H1 (cell line): ENCODE data around the gene ENOPH1. TPM values are rescaled to one million over a fixed set of nuclear protein-coding genes. Genes with fewer than 3 reads are reported as not detected.

ENCODE experiments used
- CTCF ChIA-PET: fragments of 300-600 bp; sonication (Branson Sonifier 250); formaldehyde crosslinking; loops from one replicate; lab custom pipeline; 2021; ENCODE audit not compliant: partially characterized antibody; lab: Charles Lee
- POLR2A ChIA-PET: fragments of 300-600 bp; sonication (Branson Sonifier 250); formaldehyde crosslinking; loops from one replicate; lab custom pipeline; 2021; ENCODE audit warnings: inconsistent platforms; ENCODE audit not compliant: partially characterized antibody; lab: Charles Lee
- DNase-seq, 2 experiments: peaks; one replicate each; pipeline versions ENCODE4 v3.0.0 to v3.0.0-alpha.2; 2010 to 2022; ENCODE audit warnings: low spot score in 2 of 2, low read depth in 1 of 2, mixed read lengths in 1 of 2
- FAIRE-seq: peaks from 2 replicates; lab custom pipeline; 2011; peaks lifted over from hg19 to GRCh38; lab: Jason Lieb, UNC
- H2AFZ ChIP-seq: 2 replicates; pipeline ENCODE4 v1.8.1; 2012; ENCODE audit warnings: low read length, inconsistent platforms
- H2AK5ac ChIP-seq: 2 replicates; pipeline ENCODE4 v1.6.1; 2013; ENCODE audit warnings: low read depth, low read length
- H2BK120ac ChIP-seq: replicated peaks from 2 replicates; pipeline ENCODE3; 2013; ENCODE audit warnings: low read depth, low read length, inconsistent platforms
- H2BK12ac ChIP-seq: 2 replicates; pipeline ENCODE4 v1.6.1; 2013; ENCODE audit warnings: low read depth, low read length
- H2BK15ac ChIP-seq: 2 replicates; pipeline ENCODE4 v1.6.1; 2013; ENCODE audit warnings: low read length
- H2BK20ac ChIP-seq: 2 replicates; pipeline ENCODE4 v1.6.1; 2013; ENCODE audit warnings: low read length
- H2BK5ac ChIP-seq: 2 replicates; pipeline ENCODE4 v1.6.1; 2013; ENCODE audit warnings: low read depth, low read length
- H3K14ac ChIP-seq: 2 replicates; pipeline ENCODE4 v1.6.1; 2013; ENCODE audit warnings: inconsistent platforms; ENCODE audit not compliant: insufficient read length
- H3K18ac ChIP-seq: 2 replicates; pipeline ENCODE4 v1.6.1; 2013; ENCODE audit warnings: low read length; ENCODE audit errors: extremely low read depth
- H3K23ac ChIP-seq: 2 replicates; pipeline ENCODE4 v1.6.1; 2013; ENCODE audit warnings: inconsistent platforms; ENCODE audit not compliant: insufficient read length
- H3K23me2 ChIP-seq: 2 replicates; pipeline ENCODE4 v1.6.1; 2013; ENCODE audit warnings: low read depth, low read length
- H3K27ac ChIP-seq: 2 replicates; pipeline ENCODE4 v1.6.1; 2011; ENCODE audit warnings: low read depth, low read length, inconsistent platforms
- H3K27me3 ChIP-seq, 4 experiments: replicated peaks in 1 of 4; 1 replicate in 1 of 4; 2 replicates in 3 of 4; pipeline versions ENCODE4 v1.6.1 to v1.8.1; 2011 to 2013; ENCODE audit warnings: low read length in 3 of 4, mild to moderate bottlenecking in 3 of 4, inconsistent platforms in 2 of 4, mixed read lengths in 2 of 4, moderate library complexity in 1 of 4; ENCODE audit not compliant: control insufficient read depth in 3 of 4, insufficient read depth in 3 of 4; ENCODE audit errors: extremely low read depth in 1 of 4
- H3K36me3 ChIP-seq, 4 experiments: 2 replicates each; pipeline versions ENCODE4 v1.6.1 to v1.8.1; 2011 to 2013; ENCODE audit warnings: mild to moderate bottlenecking in 4 of 4, low read length in 3 of 4, moderate library complexity in 2 of 4, control low read depth in 1 of 4, inconsistent platforms in 1 of 4; ENCODE audit not compliant: insufficient read depth in 4 of 4, control insufficient read depth in 2 of 4
- H3K4ac ChIP-seq: replicated peaks from 2 replicates; pipeline ENCODE3; 2013; ENCODE audit warnings: low read length, low read depth, mixed read lengths, inconsistent platforms; ENCODE audit not compliant: insufficient read length
- H3K4me1 ChIP-seq, 4 experiments: replicated peaks in 1 of 4; 1 replicate in 1 of 4; 2 replicates in 3 of 4; pipeline versions ENCODE4 v1.6.1 to v1.8.1; 2011 to 2013; ENCODE audit warnings: low read length in 3 of 4, inconsistent platforms in 2 of 4, mixed read lengths in 1 of 4; ENCODE audit not compliant: insufficient read depth in 4 of 4, control insufficient read depth in 3 of 4
- H3K4me2 ChIP-seq, 2 experiments: 2 replicates each; pipeline versions ENCODE4 v1.6.1 to v1.8.1; 2011 to 2013; ENCODE audit warnings: low read depth in 2 of 2, low read length in 2 of 2, control low read depth in 1 of 2, inconsistent platforms in 1 of 2, mild to moderate bottlenecking in 1 of 2; ENCODE audit not compliant: insufficient read depth in 1 of 2
- H3K4me3 ChIP-seq, 4 experiments: fragments of 200-600, 300-600 bp in 1 of 4; sonication (generic), shearing (Covaris generic), sonication (Bioruptor Twin) in 1 of 4; 2 replicates each; pipeline versions ENCODE4 v1.5.1 to v1.8.1; 2011 to 2016; ENCODE audit warnings: low read length in 4 of 4, low read depth in 3 of 4, control low read depth in 2 of 4, inconsistent platforms in 2 of 4, mild to moderate bottlenecking in 2 of 4, mixed read lengths in 1 of 4, moderate library complexity in 1 of 4; ENCODE audit not compliant: insufficient read depth in 2 of 4; ENCODE audit errors: extremely low read depth in 1 of 4
- H3K56ac ChIP-seq: replicated peaks from 2 replicates; pipeline ENCODE3; 2013; ENCODE audit warnings: low read depth, mild to moderate bottlenecking, mixed read lengths, low read length, inconsistent platforms; ENCODE audit not compliant: insufficient read length
- H3K79me1 ChIP-seq: 2 replicates; pipeline ENCODE4 v1.6.1; 2013; ENCODE audit warnings: low read depth, low read length, control low read depth
- H3K79me2 ChIP-seq, 2 experiments: 2 replicates each; pipeline versions ENCODE4 v1.6.1 to v1.8.1; 2012 to 2013; ENCODE audit warnings: low read length in 2 of 2, mild to moderate bottlenecking in 2 of 2, inconsistent platforms in 1 of 2; ENCODE audit not compliant: insufficient read depth in 2 of 2, control insufficient read depth in 1 of 2
- H3K9ac ChIP-seq, 4 experiments: replicated peaks in 1 of 4; 1 replicate in 1 of 4; 2 replicates in 3 of 4; pipeline versions ENCODE4 v1.6.1 to v1.8.1; 2011 to 2013; ENCODE audit warnings: low read depth in 3 of 4, low read length in 3 of 4, control low read depth in 2 of 4, mild to moderate bottlenecking in 2 of 4, moderate library complexity in 2 of 4, inconsistent platforms in 1 of 4; ENCODE audit errors: extremely low read depth in 1 of 4
- H3K9me3 ChIP-seq, 2 experiments: 2 replicates each; pipeline versions ENCODE4 v1.6.1 to v1.8.1; 2012 to 2013; ENCODE audit warnings: mild to moderate bottlenecking in 2 of 2, moderate library complexity in 2 of 2, control low read depth in 1 of 2, inconsistent platforms in 1 of 2, low read depth in 1 of 2, low read length in 1 of 2, mixed read lengths in 1 of 2; ENCODE audit not compliant: insufficient read depth in 2 of 2
- H4K20me1 ChIP-seq, 2 experiments: replicated peaks in 1 of 2; 2 replicates each; pipeline versions ENCODE3 to v1.8.1; 2011 to 2013; ENCODE audit warnings: inconsistent platforms in 2 of 2, low read length in 2 of 2, mild to moderate bottlenecking in 1 of 2; ENCODE audit not compliant: insufficient read depth in 2 of 2, control insufficient read depth in 1 of 2
- H4K5ac ChIP-seq: 2 replicates; pipeline ENCODE4 v1.6.1; 2013; ENCODE audit warnings: low read length, low read depth, mixed read lengths, inconsistent platforms; ENCODE audit not compliant: insufficient read length
- H4K8ac ChIP-seq: 2 replicates; pipeline ENCODE4 v1.8.0; 2013; ENCODE audit warnings: mild to moderate bottlenecking, moderate library complexity, low read length, inconsistent platforms; ENCODE audit not compliant: insufficient read depth; ENCODE audit errors: extremely low read depth
- H4K91ac ChIP-seq: replicated peaks from 2 replicates; pipeline ENCODE3; 2013; ENCODE audit warnings: low read length, mixed read lengths, inconsistent platforms; ENCODE audit not compliant: insufficient read length
- CHD1 ChIP-seq: IDR thresholded peaks from 2 replicates; pipeline ENCODE4 v1.6.1; 2012; ENCODE audit warnings: low read depth, low read length, improper control_type of control experiment
- CREB1 ChIP-seq: IDR thresholded peaks from 2 replicates; pipeline ENCODE4 v1.6.1; 2012; ENCODE audit warnings: inconsistent platforms
- WGBS, 2 experiments: shearing (Covaris generic) in 1 of 2; methylation state at CpG; one replicate each; pipeline versions ENCODE4 v1.1.6 to v1.1.7; 2013 to 2015; ENCODE audit warnings: low lambda C conversion rate in 2 of 2, mixed read lengths in 2 of 2, inconsistent platforms in 1 of 2, low coverage in 1 of 2, missing lambda C conversion rate in 1 of 2; ENCODE audit not compliant: insufficient replicate concordance in 2 of 2, insufficient coverage in 1 of 2, insufficient read length in 1 of 2; ENCODE audit errors: extremely low coverage in 1 of 2, missing lambda C conversion rate in 1 of 2; 5-methylcytosine and 5-hydroxymethylcytosine counted together
- polyA plus RNA-seq, 7 experiments: library from polyadenylated mRNA; depleted of rRNA in 3 of 7; stranded (reverse) in 5 of 7; unstranded in 2 of 7; fragments of >200 nt in 5 of 7; fragments of 200-250 nt in 2 of 7; gene quantifications; 1 replicate in 5 of 7; 2 replicates in 1 of 7; 4 replicates in 1 of 7; pipeline versions ENCODE4 v1.2.1 to v1.2.3, GENCODE V29; 2011 to 2013; ENCODE audit warnings: missing spikeins in 2 of 7, mixed read lengths in 2 of 7
- total RNA-seq: library from RNA; stranded (reverse); fragmentation: NEBNext Ultra II Directional; extraction: Animal tissue kit (Norgen Biotek cat#: 25700); gene quantifications from 2 replicates; pipeline ENCODE4 v1.2.1, GENCODE V29; 2021

Gene ENOPH1
- total and polyA plus RNA-seq, 2 of the 8 experiments (the other 6 are each of a cell fraction or from before 2014, with no cell fraction given): 25.1 to 89.3 TPM

GRCh38 chr4:82482387-82482786, 52.0 kb downstream of the ENOPH1 start:
- H2BK120ac ChIP-seq: no peak overlapping the region
- H3K18ac ChIP-seq: no peak overlapping the region
- H3K4me3 ChIP-seq: no peak overlapping the region
- H2BK15ac ChIP-seq: no peak overlapping the region
- no peak overlapping the region for H4K8ac ChIP-seq
- no peak overlapping the region for H3K27ac ChIP-seq
- H2BK20ac ChIP-seq: no peak overlapping the region
- H3K9ac ChIP-seq: no peak overlapping the region
- no peaks in the 10 kb centered on the region for H3K27me3 ChIP-seq
- FAIRE-seq (no peak), DNase-seq (no peak)
- H3K79me2 ChIP-seq: no peaks in the 10 kb centered on the region
- H3K4me2 ChIP-seq: no peak overlapping the region
- H4K91ac ChIP-seq: no peak overlapping the region
- H2BK12ac ChIP-seq: no peak overlapping the region
- H2AFZ ChIP-seq: no peak overlapping the region
- peaks cover 0 to 3% of the 10 kb centered on the region in 2 experiments; a peak in 1 of 4 replicates for H3K9me3 ChIP-seq
- ChIA-PET POLR2A (interaction anchor here (1.4 to 1.7 kb wide), 2 partner anchors 11 to 20 kb away, joined by 4 to 7 read pairs; no protein-coding TSS in a partner anchor), CTCF (interaction anchor here (1.1 to 5.1 kb wide), 3 partner anchors 9 to 257 kb away, joined by 3 to 23 read pairs (median 3); no protein-coding TSS in a partner anchor)
- H3K79me1 ChIP-seq: no peaks in the 10 kb centered on the region
- no peak overlapping the region for H4K5ac ChIP-seq
- no peaks in the 10 kb centered on the region for H4K20me1 ChIP-seq
- H3K14ac ChIP-seq: no peak overlapping the region
- 74% methylated on average over 6 of the region's 6 CpGs; no CpG with 5 or more reads in 1 of the 2 experiments for WGBS, 2 experiments
- no peak overlapping the region for H3K56ac ChIP-seq
- H3K36me3 ChIP-seq: no peaks in the 10 kb centered on the region
- H3K23me2 ChIP-seq: no peaks in the 10 kb centered on the region
- no peak overlapping the region for H3K23ac ChIP-seq
- no peaks in the 10 kb centered on the region for H3K4me1 ChIP-seq
- no peak overlapping the region for H3K4ac ChIP-seq
- H2BK5ac ChIP-seq: no peak overlapping the region
- no peak overlapping the region for H2AK5ac ChIP-seq
- TF ChIP-seq CHD1: no peak
- no peak for TF ChIP-seq CREB1
